ENCODE results near the gene OXNAD1. TPM values are rescaled to one million over a fixed set of nuclear protein-coding genes. Genes with fewer than 3 reads are reported as not detected.

The OXNAD1 gene
- total RNA-seq, 1 experiment from 2014 or later = 23.7 TPM

GRCh38 chr3:16298891-16299290 is 33.9 kb downstream of the OXNAD1 start:
- no peak overlapping the region for H3K4ac ChIP-seq (ENCODE audit: low read depth, low read length)
- H3K27me3 ChIP-seq (ENCODE audit: insufficient read depth, low read length) = no peaks in the 10 kb centered on the region
- no peak overlapping the region for H3K9ac ChIP-seq (ENCODE audit: extremely low read depth, insufficient read length, low read length)
- no peak overlapping the region for H2AFZ ChIP-seq (ENCODE audit: low read length)
- H3K36me3 Mint-ChIP-seq (ENCODE audit: insufficient read depth in 1 of 3, low read depth in 3 of 3) = peaks cover 34 to 46% (median 36%) of the 10 kb centered on the region in 3 experiments
- no peak overlapping the region for H2BK15ac ChIP-seq (ENCODE audit: low read depth, low read length)
- no peak for DNase-seq
- H4K8ac ChIP-seq (replicated peaks; ENCODE audit: insufficient read length, low read depth, low read length) = no peak overlapping the region
- no peak overlapping the region for H3K14ac ChIP-seq (ENCODE audit: insufficient read depth, low read length)
- H2BK20ac ChIP-seq (ENCODE audit: low read depth, low read length, poor library complexity, severe bottlenecking) = no peak overlapping the region
- no peak overlapping the region for H2AK5ac ChIP-seq (ENCODE audit: insufficient read length, low read length)
- no peak for TF ChIP-seq CTCF (conservative IDR thresholded peaks at IDR 0.05)
- H3K4me1 Mint-ChIP-seq = peaks cover 28 to 36% of the 10 kb centered on the region in 2 experiments
- H3K9me3 Mint-ChIP-seq = peaks cover 0 to 6% of the 10 kb centered on the region in 2 experiments; a peak in 4 of 5 replicates
- H3K27ac ChIP-seq (ENCODE audit: insufficient read length, low read depth, low read length) = no peak overlapping the region
- H2BK120ac ChIP-seq (ENCODE audit: low read depth, low read length, poor library complexity, severe bottlenecking) = no peak overlapping the region
- H4K91ac ChIP-seq (ENCODE audit: insufficient read length, low read depth, low read length) = no peak overlapping the region
- no peak overlapping the region for H2BK12ac ChIP-seq (ENCODE audit: insufficient read length, low read depth, low read length)
- no peak overlapping the region for H3T11ph ChIP-seq (ENCODE audit: low read length)
- no peak overlapping the region for H3K56ac ChIP-seq (ENCODE audit: insufficient read length, low read depth, low read length)
- no peaks in the 10 kb centered on the region for H3K23me2 ChIP-seq (ENCODE audit: insufficient read length, low read depth, low read length, poor library complexity, severe bottlenecking)
- H3K4me1 ChIP-seq (ENCODE audit: insufficient read depth, low read length) = peaks cover 20% of the 10 kb centered on the region; the same call in 1 of the 2 replicates
- no peaks in the 10 kb centered on the region for H3K27me3 Mint-ChIP-seq (ENCODE audit: low read depth)
- no CpG with 5 or more reads among the region's 6 CpGs for WGBS (ENCODE audit: extremely low coverage, insufficient read length, low lambda C conversion rate)
- no peak overlapping the region for H3K23ac ChIP-seq (ENCODE audit: insufficient read length, low read depth, low read length)
- 0 out of 7 replicates have a peak overlapping the region, but pooled peaks of 1 of the 3 experiments have one; percentile 59 for H3K27ac Mint-ChIP-seq
- H3K9me3 ChIP-seq (ENCODE audit: control insufficient read depth, low read depth, low read length) = no peaks in the 10 kb centered on the region
- H3K79me1 ChIP-seq (ENCODE audit: insufficient read depth, low read depth, low read length, poor library complexity, severe bottlenecking) = no peaks in the 10 kb centered on the region
- H3K4me3 Mint-ChIP-seq = no peak overlapping the region
- H3K79me2 ChIP-seq (ENCODE audit: insufficient read depth, low read length) = no peaks in the 10 kb centered on the region
- no peak overlapping the region for H2BK5ac ChIP-seq (ENCODE audit: insufficient read length, low read length)
- no peak overlapping the region for H3K18ac ChIP-seq (ENCODE audit: insufficient read length, low read depth, low read length)
- no peak overlapping the region for H3K4me2 ChIP-seq (ENCODE audit: insufficient read depth, insufficient read length, low read length)
- no peak overlapping the region for H4K5ac ChIP-seq (ENCODE audit: insufficient read length, low read depth, low read length)
- no peaks in the 10 kb centered on the region for H4K20me1 ChIP-seq (ENCODE audit: control insufficient read depth, insufficient read depth, insufficient read length)
